RWPE1 (cell line): ENCODE data around the gene PLEKHA7.

ENCODE experiments used
- CTCF ChIA-PET: fragments of 350-600 bp; sonication (Branson Sonifier 250); formaldehyde crosslinking; extraction: SDS; loops from one replicate; lab custom pipeline; 2021; lab: Yijun Ruan, JAX
- POLR2A ChIA-PET: fragments of 400-600 bp; formaldehyde crosslinking; extraction: SDS; loops from one replicate; lab custom pipeline; 2020; ENCODE audit warnings: antibody characterized with exemption; ENCODE audit not compliant: low non-redundant PET; lab: Yijun Ruan, JAX
- DNase-seq: peaks from one replicate; pipeline ENCODE4 v3.0.0; 2012; ENCODE audit warnings: low spot score
- H3K27ac ChIP-seq: fragments of 450-650 bp; 2 replicates; pipeline ENCODE4 v1.5.1; 2017
- CTCF ChIP-seq: fragments of 450-650 bp; conservative IDR thresholded peaks from 2 replicates; pipeline ENCODE4 v1.5.1; 2017; ENCODE audit warnings: low read depth, mild to moderate bottlenecking

PLEKHA7 gene

GRCh38 chr11:16827139-16827538 lies 187.1 kb downstream of the PLEKHA7 start:
- DNase-seq = no peak
- POLR2A ChIA-PET = no interaction called here
- no peak for TF ChIP-seq CTCF
- CTCF ChIA-PET = interaction anchor here (0.6 kb wide), 1 partner anchor 49 kb away, joined by 3 read pairs; no protein-coding TSS in a partner anchor
- H3K27ac ChIP-seq = no peak overlapping the region

GRCh38 chr11:16825968-16826367 lies 188.2 kb downstream of the PLEKHA7 start:
- no peak for TF ChIP-seq CTCF
- no peak overlapping the region for H3K27ac ChIP-seq
- DNase-seq = peak; percentile 49
- ChIA-PET POLR2A (no interaction called here), CTCF (interaction anchor here (0.7 kb wide), 1 partner anchor 13 kb away, joined by 4 read pairs; no protein-coding TSS in a partner anchor)

GRCh38 chr11:16825101-16825500 lies 189.1 kb downstream of the PLEKHA7 start:
- H3K27ac ChIP-seq = no peak overlapping the region
- no peak for DNase-seq
- no peak for TF ChIP-seq CTCF
- POLR2A ChIA-PET = no interaction called here
- CTCF ChIA-PET = no interaction called here

GRCh38 chr11:16820324-16821092 lies 193.7 kb downstream of the PLEKHA7 start:
- peak; percentile 88 for TF ChIP-seq CTCF
- ChIA-PET POLR2A (no interaction called here), CTCF (interaction anchor here (0.6 to 3.3 kb wide), 25 partner anchors 8 to 244 kb away, joined by 3 to 27 read pairs (median 4); no protein-coding TSS in a partner anchor)
- H3K27ac ChIP-seq = no peak overlapping the region
- DNase-seq = peak; percentile 66

GRCh38 chr11:16818284-16818683 lies 195.9 kb downstream of the PLEKHA7 start:
- ChIA-PET POLR2A (no interaction called here), CTCF (no interaction called here)
- no peak for DNase-seq
- no peak for TF ChIP-seq CTCF
- H3K27ac ChIP-seq = no peak overlapping the region

GRCh38 chr11:16817351-16817750 lies 196.9 kb downstream of the PLEKHA7 start:
- POLR2A ChIA-PET = no interaction called here

More at GRCh38 chr11:16817351-16817750, 196.9 kb downstream of the PLEKHA7 start:
- DNase-seq = no peak
- CTCF ChIA-PET = interaction anchor here (3.1 kb wide), 1 partner anchor 29 kb away, joined by 8 read pairs; no protein-coding TSS in a partner anchor
- H3K27ac ChIP-seq = no peak overlapping the region
- TF ChIP-seq CTCF = no peak
